Activated CD4-positive, alpha-beta T cell treated with anti-CD3 and anti-CD28 coated beads for 4 hours (primary cell): Measurements from ENCODE around the gene ANKS1B.
"Not testable (repeated sequence)": the region's sequence is repeated elsewhere in the genome, so short reads cannot be mapped to it uniquely, and the experiment has no call there.

Source experiments
- DNase-seq, 2 donors: peaks; one replicate each; pipeline ENCODE4 v3.0.0-alpha.2; 2020

The ANKS1B gene

DNA sequence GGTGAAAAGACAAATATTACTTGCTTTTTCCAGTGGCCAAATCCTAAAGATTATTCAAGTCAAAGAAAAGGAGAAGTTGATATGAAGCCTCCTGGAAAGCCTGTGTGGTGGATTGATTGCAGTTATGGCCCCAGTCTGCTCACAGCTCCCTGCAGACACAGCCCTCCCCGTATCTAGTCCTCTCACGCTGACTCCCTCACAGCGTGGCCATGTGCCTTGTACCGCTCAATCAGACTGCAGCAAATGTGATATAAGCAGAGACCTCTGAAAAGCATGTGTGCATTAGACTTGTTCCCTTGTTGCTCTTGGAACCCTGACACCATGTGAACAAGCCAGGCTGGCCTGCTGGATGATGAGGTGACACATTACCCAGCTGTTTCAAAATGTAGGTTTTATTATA is 735.2 kb downstream of the ANKS1B start:
- DNase-seq = no peak

DNA sequence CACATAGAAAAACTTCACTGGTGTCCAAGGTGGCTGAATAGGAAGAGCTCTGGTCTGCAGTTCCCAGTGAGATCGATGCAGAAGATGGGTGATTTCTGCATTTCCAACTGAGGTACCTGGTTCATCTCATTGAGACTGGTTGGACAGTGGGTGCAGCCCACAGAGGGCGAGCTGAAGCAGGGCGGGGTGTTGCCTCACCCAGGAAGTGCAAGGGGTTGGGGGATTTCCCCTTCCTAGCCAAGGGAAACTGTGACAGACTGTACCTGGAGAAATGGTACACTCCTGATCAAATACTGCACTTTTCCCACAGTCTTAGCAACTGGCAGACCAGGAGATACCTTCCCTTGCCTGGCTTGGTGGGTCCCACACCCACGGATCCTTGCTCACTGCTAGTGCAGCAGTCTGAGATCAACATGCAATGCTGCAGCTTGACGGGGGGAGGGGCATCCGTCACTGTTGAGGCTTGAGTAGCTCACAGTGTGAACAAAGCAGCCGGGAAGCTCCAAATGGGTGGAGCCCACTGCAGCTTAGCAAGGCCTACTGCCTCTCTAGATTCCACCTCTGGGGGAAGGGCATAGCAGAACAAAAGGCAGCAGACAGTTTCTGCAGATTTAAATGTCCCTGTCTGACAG is 746.7 kb downstream of the ANKS1B start:
- not testable (repeated sequence) for DNase-seq

DNA sequence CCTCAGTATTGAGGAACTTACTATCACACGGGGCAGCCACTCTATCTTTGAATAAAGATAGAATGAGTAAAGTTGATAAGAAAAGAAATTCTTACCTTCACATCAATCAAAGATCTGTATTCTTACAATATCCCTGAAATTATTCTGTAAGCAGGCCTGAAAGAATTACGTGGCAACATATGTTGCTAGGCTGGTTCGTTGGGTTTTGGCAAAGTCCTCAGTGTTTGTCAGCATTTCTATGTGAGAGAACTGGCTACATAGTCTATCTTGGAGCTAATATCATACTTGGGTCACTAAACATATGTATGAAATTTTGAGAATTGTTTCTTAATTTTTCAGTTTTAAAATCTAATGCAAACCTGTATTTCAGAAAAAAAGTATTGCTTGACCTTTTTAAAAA is 749.4 kb downstream of the ANKS1B start:
- no peak for DNase-seq

DNA sequence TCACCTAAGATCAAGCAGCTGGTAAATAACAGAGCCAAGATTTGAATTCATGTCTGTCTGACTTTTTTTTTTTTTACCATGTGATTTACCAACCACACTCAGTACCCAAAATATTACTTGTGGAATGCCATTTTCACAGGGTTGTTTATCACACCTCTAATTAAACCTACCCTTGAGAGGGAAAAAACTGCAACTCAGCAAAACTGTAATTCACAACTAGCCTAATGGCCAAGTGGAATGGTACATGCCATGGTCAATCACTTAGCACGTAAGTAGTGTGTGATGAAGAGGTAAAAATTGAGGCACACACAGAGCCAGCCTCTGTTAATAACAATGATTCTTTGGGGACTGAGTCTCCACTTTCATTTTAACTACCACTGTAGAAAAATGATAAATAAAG is 750.0 kb downstream of the ANKS1B start:
- DNase-seq = no peak

DNA sequence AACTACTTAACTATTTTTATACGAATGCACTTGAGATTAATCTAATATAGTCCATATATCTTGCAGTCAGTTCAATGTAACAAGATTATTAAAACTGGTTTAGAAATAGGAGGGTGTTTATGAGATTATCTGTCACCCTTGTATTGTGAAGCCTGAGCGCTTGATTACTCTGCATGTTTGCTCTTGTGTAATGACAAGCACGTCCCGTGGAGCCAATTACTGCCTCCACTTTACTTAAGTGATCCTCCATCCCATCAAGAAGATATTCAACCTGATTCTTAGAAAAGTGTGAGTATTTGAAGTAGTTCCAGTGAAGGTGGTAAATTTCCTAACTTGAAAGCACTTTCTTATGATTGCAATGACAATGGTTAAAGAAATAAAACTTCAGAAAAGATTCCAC is 752.4 kb downstream of the ANKS1B start:
- no peak for DNase-seq

DNA sequence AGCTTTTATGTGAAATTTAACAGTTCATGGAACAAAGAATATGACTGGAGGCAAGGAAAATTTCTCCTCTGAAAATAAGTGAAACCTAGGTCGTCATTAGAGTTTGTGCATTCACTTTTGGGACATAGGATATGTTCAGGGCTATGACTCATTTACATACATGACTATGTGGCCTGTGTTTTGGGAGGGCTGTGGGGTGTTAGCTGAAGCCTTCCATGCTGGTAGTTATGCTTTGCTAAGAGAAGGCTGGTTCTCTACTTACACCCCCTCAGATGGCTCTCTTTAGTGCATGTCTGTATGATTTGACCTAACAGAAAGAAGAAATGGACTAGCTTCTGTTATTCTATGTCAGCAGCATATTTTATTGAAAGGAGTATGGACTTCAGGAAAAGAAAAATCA is 753.7 kb downstream of the ANKS1B start:
- no peak for DNase-seq

DNA sequence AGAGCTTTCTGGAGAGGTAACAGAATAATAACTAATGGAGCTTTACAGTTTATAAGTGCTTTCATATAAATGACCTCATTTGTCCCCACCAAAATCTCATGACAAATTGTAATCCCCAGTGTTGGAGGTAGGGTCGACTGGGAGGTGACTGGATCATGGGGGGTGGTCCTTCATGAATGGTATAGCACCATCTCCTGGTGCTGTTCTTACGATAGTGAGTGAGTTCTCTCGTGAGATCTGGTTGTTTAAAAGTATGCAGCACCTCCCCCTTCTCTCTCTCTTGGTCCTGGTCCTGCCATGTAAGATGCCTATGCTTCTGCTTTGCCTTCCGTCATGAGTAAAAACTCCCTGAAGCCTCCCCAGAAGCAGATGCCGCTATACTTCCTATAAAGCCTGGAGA is 760.5 kb downstream of the ANKS1B start:
- no peak for DNase-seq

DNA sequence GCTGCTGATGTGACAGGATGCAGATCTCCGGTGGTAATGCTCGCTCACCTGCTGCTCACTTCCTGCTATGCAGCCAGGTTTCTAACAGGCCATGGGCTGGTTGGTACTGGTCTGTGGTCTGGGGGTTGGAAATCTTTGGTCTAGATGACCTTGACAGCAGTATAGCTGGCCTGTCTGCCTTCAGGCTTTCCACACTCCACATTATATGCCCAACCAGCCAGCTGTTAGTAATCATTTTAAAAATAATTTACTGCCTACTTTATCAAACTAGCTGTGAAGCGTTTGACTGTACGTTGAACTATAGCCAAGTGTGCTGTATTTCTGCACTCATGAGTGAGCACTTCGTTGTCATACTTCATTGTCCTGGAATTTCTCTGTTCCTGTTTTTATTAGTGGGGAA is 761.2 kb downstream of the ANKS1B start:
- DNase-seq = no peak

DNA sequence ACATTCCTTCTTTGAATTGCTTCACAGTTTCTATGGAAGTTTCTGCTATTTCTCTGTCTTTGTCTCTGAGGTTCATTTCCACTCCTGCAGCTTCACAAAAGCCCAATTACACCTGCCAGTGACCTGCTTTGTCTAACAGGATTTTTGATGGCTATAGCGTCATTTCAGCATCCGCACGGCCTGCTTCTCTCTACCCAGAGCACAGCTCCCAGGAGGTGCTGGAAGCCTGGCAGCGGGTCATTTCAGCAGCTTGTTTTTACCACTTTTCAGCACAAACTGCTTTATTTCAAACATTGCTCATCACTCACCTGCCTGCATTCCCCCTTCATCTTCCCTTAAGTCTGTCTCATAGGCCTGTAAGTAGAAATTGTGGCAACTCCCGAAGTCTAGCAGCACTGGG is 771.7 kb downstream of the ANKS1B start:
- no peak for DNase-seq

DNA sequence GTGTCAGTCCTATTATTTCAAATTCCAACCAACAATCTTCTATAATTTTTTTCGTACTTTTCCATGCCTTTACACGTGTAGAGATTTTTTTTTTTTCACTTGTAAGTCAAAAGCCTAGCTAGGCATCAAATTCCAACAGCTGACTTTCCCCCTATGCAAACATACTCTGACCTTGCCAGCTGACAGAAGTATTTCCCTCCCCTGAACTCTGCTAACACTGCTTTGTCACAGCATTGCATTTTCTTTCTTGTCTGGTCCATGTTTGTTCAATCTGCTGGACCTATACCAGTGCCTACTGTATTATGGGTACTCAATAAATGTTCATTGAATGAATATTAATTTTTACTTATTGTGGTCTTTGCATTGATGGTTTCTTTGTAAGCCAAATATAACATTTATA is 772.5 kb downstream of the ANKS1B start:
- DNase-seq = no peak

DNA sequence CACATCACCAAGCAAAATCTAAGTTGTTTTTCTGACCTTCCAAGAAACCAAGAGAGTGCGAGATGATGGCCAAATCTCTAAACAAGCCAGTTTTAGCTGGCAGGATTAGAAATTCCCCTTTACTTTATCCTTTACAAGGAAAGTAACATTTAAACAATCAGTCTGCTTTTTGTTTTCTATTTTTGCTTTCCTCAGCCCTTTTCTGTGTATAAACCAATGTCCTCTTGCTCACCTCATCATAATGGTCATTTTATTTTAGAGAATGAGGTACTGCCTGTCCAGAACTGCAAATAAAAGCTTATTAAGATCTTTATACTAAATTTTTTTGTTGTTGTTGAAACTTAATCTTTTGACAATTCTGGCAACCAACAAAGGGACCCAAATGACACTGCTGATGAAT is 779.6 kb downstream of the ANKS1B start:
- no peak for DNase-seq

DNA sequence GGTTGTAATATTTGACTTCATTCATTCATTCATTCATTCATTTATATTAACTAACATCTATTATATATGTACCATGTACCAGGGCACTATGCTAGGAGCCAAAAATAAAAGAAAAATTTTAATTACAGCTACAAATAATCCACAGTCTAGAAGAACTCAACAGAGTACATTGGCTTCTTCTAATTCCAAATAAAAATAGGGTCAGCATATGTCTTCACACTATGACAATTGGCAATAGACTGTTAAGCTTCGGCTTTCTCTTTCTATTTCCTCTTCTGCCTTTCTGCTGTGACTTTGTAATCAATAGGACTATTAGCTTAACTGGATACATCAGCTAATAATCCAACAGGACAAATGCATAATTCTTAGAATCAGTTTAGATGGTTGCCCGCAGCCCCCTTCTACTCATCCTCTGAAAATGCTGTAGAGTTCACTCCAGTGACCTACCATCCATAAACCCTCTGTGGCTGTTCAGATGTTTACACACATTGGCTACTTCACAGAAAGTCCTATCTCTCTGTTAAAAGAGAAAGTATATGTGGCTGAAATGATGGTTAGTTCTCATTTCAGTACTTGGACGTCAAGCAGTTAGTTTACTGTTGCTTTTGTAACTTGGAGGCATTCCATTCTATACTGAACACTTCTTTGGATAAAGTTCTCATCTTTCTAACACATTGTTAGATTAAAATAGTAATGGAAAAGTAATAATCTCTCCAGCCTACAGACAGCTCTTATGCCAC is 782.7 kb downstream of the ANKS1B start:
- no peak for DNase-seq

DNA sequence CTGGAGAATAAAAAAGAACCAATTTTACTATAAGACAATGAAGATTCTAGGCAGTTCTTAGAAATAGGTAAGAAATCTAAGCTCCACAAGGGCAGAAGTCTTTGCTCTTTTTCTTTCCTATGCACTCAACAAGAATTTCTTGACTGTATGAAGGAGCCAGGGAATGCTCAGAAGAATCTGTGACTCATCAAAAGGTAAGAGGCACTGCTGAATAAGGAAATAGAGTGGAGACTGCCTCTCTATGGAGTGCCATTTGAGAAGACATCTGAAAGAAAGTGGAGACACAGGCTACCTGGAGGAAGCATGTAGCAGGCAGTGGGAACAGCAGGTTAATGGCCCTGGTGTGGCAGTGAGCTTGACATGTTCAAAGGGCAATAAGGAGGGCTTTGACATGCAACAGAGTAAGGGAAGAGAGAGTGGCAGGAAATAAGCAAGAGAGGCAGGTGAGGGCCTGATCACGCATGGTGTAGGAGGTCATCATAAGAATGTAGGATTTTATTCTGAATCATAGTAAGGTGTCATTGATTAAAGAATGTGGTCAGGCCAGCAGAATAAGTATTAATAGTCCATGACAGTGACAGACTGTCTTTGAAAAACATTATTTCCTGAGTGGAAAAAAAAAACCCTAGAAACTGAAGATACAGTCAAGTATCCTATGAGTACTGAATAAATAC is 783.9 kb downstream of the ANKS1B start:
- DNase-seq = no peak

DNA sequence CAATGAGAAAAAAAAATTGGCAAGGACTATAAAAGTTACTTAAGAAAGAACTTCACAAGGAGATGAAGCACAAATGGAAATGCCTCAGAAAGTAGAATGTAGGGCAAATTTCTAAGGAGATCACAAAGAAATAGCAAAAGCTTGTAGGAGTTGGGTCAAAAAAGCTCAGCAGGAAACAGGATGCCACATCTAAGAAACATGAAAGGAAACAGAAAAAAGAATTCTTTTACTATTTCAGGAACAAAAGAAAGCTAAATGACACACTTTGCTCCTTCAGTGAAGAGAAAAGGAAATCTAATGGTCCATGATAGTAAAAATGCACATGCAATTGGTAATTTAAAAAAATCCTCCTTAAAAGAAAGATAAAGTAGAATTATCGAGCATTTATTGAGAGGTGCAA is 789.3 kb downstream of the ANKS1B start:
- DNase-seq = no peak

DNA sequence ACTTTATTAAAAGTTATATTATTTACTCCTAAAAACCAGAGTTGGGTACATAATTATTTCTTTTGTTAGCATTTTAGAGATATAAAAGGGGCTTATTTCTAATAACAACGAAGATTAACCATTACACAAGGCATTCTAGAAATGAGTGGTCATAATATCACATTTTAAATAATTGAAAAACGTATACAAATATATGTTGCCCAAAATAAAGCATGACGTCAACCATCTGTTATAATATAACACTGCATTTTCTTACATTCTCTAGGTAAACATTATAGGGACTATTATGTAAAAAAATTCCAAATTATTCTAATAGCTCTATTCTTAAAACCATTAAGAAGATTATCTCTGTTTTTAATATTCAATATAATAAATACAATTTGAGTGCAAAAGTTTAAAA is 792.2 kb downstream of the ANKS1B start:
- no peak for DNase-seq

DNA sequence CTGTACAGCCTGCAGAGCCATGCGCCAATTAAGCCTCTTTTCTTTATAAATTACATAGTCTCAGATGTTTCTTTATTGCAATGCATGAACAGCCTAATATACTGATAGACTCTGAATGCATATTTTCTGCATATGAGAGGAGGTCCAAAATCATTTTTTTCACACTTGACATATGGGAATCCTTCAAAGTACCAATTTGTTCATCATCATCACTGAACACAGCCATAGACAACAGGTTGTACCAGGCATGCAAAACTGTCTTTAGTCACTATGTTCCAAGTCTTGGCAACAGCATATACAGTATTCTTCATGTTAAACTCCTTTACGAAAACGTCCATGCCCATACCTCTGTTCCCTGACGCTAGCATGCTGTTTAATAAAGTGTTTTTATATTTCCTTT is 807.9 kb downstream of the ANKS1B start:
- no peak for DNase-seq

DNA sequence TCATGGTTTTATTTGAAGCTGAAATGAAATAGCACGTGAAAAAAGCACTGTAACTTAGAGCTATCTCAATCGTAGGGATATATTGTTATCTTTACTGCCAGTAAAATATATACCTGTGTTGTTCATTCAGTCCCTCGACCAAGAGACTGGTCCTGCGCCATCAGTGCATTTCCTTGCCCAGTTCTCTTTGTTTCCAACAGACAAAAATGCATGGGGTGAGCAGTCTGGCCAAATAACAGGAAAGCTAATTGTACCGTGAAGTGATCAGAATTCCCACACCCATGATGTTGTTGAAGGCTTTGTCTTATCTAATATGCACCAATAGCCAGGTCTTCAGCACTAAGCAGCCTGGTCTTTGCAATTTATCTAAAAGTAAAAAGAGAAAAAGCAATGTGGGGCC is 814.3 kb downstream of the ANKS1B start:
- DNase-seq = no peak

DNA sequence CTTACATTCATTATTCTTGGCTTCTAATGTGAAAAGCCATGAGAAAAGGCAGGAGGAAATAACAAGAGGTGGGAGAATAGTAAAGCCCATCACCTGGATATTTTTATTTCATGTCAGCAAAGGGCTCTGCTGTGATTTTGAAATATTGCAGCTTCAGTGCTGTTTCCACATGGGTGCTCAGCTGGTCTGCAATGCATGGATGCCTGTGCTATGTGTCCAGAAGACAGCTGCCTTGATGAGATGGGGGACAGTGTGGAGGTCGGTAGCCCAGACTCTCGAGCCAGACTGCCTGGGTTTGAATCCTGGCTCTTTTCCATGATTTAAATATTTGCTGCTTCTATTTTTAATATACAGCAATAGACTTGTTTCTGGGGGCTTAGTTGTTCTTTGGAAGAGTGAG is 814.7 kb downstream of the ANKS1B start:
- DNase-seq = no peak

DNA sequence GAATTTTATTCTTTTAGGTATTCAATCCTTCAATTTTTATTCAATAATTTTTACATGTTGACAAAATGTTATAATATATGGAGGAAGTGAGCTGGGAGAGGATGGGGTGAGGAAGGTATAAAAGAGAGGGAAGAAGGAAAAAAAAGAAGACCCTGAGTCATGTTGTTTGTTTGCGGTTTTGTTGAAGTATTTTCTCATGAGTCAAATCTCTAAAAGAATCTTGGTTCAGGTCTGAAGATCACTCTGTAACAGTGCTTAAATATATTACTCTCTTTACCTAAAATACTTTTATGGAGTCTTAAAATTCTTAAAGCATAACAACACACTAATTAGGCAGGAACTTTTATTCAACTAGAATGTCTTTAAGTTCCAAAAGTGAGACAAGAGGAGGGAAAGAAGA is 826.8 kb downstream of the ANKS1B start:
- no peak for DNase-seq

DNA sequence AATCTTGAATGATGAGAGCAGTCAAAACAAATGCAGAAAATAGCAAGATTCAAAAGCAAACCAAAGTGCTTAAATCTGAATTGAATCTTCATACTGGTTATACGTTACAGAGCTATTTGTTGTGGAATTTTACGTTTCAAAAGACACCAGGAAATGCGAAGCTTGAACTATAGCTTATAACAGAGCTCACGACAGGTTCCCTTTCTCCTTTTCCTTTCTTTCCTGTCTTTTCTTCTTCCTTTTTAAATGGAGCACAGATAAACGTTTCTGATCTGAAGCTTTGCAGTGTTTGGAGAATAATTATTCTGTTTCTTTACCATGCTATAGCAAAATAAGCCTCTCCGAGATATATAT is 829.8 kb downstream of the ANKS1B start:
- no peak for DNase-seq

DNA sequence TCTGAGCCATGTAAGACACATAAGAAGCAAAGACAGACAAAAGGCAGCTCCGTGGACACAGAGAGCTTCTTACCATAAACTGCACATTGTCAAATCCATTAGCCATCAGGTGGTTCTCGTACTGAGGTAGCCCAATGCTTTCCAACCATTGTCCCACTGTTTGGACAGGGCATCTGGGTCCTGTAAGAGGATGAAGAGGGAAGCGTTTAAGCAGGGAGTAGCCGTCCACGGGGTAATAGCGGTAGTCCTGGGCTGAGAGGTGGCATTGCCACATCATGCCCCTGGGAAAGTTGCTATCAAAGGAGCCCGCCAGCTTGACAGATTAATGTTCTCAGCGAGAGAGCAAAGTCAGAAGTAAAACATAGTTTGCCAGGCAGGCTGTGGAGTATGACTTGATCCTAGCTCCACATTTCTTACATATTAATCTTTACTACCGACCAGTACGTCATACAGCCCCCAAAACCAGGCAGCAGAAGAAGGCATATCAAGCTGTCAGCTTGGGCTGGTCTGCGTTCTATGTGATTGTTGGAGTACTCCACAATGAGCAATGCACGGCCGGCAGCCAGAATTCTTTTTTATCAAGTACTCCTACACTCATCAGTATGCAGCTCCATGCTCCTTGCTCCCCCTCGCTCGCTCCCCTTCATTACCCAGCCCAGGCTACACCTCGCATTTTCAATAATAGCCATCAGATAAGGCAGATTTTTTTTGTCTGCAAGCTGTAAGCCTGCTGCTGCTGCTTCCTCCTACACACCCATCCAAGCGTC is 830.3 kb downstream of the ANKS1B start:
- no peak for DNase-seq

DNA sequence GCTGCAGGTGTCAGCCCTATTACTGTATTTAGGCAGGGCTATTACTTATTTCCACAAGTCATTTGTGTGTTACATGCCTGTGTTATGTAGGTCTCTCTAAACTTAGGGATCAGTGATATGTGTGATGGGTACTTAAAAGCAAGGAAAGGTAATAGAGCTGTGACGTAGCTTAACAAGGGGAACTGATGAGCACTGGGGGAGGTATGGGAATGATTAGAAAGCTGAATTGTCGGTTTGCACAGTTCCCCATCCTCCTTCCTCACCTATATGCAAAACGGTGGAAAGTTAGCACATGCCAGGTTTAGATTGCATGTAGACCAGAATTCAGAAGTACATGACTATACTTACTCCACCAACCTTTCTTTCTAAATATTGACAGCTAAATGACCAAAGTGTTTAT is 831.4 kb downstream of the ANKS1B start:
- no peak for DNase-seq

DNA sequence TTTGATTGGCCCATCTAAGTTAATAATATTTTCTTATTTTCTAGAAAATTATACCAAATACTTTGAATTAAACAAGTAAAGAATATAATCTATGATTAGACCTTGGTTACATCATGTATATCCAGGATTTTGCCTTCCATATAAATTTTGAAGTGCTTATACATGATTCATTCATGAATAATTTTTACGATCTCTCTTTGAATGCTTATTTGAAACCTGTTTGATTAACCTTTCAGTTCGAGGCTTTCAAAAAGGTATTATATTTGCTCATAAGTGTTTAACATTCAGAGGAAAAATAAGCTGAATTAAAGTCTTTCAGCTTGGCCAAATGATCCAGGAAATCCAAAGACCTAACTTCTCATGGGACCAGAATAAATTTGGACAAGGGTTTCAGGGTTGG is 832.4 kb downstream of the ANKS1B start:
- DNase-seq = no peak

DNA sequence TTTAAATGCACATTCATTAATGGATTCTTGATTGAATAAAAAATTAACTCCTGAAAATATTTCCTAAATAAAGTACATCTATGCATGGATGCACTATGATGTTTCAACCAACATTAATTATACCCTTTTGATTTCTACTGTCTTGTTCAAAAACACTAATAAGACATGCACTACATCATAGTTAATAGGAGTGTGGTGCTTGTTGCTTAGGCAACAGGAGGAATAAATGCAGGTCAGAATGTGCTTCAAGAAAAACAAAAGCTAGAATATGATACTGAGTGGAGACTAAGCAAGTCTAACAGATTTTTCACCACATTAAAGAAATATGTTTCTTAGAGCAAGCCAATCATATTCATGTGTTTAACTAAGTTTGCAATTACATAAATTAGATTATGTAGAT is 833.0 kb downstream of the ANKS1B start:
- DNase-seq = no peak
